ENCODE data around the gene BLTP2. TPM values are rescaled to one million over a fixed set of nuclear protein-coding genes. Genes with fewer than 3 reads are reported as not detected.

The BLTP2 gene
- total RNA-seq = 148 and 156 TPM in 2 replicates

DNA sequence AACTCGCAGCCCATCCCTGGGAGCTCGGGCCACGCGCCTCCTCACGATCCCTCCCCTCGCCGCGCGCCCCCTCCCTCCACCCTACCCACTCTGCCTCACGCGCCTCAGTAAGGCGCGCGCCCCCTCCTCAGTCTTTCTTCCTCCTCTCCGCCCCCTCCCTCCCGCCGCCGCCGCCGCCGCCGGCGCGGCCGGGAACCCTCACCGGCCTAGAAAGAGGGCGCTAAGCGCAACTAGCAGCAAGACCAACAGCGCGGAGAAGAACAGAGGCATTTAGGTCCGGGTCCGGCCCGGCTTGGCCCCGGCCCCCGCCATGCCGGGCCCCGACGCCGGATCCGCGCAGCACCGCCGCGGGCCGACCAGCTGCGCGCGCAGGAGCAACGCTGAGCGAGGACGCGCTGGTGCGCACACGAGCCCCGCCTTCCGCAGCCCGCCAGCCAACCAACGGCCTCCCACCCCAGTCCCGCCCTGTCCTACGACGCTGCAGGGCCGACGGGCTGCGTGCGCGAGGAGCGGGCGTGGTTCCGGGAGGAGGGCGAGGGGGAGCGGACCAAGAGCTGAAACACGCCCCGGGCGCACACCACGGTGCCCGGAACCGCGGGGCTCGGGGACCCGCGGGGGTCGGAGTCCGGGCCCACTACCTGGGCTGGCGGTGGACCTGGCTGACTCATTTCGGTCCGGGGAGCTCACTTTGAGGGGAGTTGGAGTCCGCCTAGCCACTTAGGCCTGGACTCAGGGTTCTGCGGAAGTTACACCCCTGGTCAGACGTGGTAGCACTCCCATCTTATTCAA is at the start of gene BLTP2:
BLTP2 (minus strand) TSS at position 372 of the 789 bp plus-strand sequence; CDS start at position 270, 102 bp downstream.

DNA sequence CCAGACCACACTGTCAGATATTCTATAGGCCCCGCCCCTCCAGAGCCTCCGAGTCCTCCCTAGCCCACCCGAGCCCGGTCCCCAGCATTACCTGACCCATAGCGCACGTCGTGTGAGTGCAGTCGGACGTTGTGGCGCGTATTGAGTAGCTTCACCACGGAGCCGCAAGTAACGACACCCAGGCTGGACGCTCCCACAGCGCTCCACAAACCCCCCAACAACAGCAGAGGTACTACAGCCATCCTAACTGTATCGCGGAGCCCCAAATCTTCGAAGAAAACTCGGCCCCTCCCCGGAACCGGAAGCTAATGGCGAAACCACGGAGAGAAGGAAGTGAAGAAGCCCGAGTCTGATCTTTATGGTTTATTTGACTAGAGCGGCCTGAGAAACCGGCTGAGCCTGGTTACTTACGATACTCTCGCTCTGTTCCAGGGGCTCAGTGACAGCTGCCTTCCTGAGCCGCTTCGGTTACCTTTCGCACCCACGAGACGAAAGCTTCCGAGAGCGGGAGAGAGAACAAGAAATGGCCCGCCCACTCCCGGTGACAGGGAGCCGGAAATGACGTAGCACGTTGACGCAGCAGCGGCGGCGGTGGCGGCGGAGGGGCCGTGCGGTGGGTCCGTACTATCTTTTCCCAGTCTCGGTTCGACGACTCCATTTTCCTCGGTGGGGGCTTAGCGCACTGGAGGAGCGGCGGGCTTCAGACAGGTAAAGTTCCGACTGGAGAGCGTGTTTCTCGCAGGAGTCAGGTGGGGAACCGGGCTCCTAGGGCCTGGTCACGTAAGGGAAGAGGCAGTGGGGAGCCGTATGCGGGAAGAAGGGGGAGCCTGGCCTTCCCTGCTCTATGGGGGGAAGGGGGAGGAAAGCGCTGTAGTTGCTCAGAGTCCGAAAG is 16.9 kb upstream of the BLTP2 start, which contains the start of the genes SDF2 and SUPT6H:
SDF2 (minus strand) TSS at position 272 of the 892 bp plus-strand sequence; CDS start at position 242, 30 bp downstream.
SUPT6H (plus strand) TSS at position 571 of the 892 bp plus-strand sequence. CDS start 11,197 bp downstream, outside the sequence.

DNA sequence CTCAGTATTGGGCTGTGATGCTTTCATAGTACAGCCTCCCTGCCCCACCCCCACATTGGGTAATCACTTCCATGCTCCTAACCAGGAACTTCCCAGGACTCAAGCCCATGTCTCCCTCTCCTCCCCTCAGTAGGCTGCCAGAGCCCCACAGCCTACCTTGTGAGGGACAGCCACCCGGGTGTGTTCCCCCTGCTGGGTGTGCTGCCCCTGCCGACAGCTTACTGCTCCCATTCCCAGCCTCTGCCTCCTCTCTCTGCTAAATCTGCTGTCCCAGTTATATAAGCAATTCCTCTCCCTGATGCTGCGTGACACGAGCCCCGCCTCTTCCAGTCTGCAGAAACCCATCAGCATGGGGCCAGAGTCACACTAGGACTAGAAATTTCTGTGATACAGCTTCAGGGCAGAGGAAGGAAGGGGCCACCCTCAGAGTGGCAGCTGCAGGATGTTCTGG is 31.0 kb downstream of the BLTP2 start, which contains the start of gene RSKR:
RSKR (minus strand) TSS at position 255 of the 451 bp plus-strand sequence; CDS start at position 231, 24 bp downstream.

DNA sequence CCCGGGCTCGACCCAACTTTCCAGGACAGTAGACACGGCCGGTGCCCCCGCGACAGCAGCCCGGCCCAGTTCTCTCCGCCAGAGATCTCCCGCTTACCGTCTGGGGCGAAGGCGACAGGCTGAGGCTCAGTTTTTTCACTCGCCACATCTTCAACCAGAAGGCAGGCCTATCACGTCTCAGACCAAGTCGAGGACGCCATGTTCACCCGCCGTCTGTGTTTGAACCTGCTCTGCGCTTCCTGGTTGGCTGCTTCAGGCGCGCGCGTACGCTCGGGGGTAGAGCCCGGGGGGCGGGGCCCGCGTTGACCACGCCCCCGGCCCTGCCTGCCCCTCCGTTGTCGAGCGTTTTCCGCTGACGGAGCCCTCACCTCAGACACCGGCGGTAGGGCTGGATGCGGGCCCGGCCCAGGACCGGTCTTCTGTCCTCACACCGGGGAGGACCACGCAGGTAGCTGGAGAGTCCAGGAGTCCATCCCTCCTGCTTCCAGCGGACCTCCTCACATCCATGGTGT is 46.1 kb downstream of the BLTP2 start, which contains the start of gene SPAG5:
SPAG5 (minus strand) TSS at position 227 of the 512 bp plus-strand sequence; CDS start at position 148, 79 bp downstream.

Other genes starting within 250 kb of the BLTP2 start
- 7.0 and 7.6 TPM in 2 replicates for gene SLC46A1, start 238.9 kb downstream of the BLTP2 start, total RNA-seq
- not detected in 2 replicates for gene SLC13A2, start 171.5 kb downstream of the BLTP2 start, total RNA-seq
- gene FOXN1, start 138.8 kb downstream of the BLTP2 start, total RNA-seq = 0.11 and 0.13 TPM in 2 replicates
- gene UNC119, start 92.5 kb downstream of the BLTP2 start, total RNA-seq = 20.5 and 23.0 TPM in 2 replicates
- gene PIGS, start 73.6 kb downstream of the BLTP2 start, total RNA-seq = 48.9 and 52.0 TPM in 2 replicates
- gene ALDOC, start 68.3 kb downstream of the BLTP2 start, total RNA-seq = 38.7 and 48.5 TPM in 2 replicates
- 14.4 and 19.3 TPM in 2 replicates for gene SPAG5, start 46.1 kb downstream of the BLTP2 start, total RNA-seq
- 3.8 and 5.5 TPM in 2 replicates for gene RSKR, start 31.0 kb downstream of the BLTP2 start, total RNA-seq
- gene SDF2, start 16.7 kb upstream of the BLTP2 start, total RNA-seq = 30.3 and 44.3 TPM in 2 replicates
- 53.3 and 62.3 TPM in 2 replicates for gene SUPT6H, start 17.0 kb upstream of the BLTP2 start, total RNA-seq
- gene PROCA1, start 66.7 kb upstream of the BLTP2 start, total RNA-seq = 0.54 and 0.78 TPM in 2 replicates
- gene RAB34, start 72.7 kb upstream of the BLTP2 start, total RNA-seq = 188 and 196 TPM in 2 replicates
- gene RPL23A, start 74.8 kb upstream of the BLTP2 start, total RNA-seq = 560 and 658 TPM in 2 replicates
- gene TLCD1, start 81.1 kb upstream of the BLTP2 start, total RNA-seq = 3.3 and 4.6 TPM in 2 replicates
- gene NEK8, start 83.6 kb upstream of the BLTP2 start, total RNA-seq = 3.9 and 4.8 TPM in 2 replicates
- 15.9 and 17.8 TPM in 2 replicates for gene TRAF4, start 98.9 kb upstream of the BLTP2 start, total RNA-seq
- 4.9 and 5.0 TPM in 2 replicates for gene FAM222B, start 197.6 kb upstream of the BLTP2 start, total RNA-seq
- 27.0 and 27.7 TPM in 2 replicates for gene ERAL1, start 209.9 kb upstream of the BLTP2 start, total RNA-seq